ENCODE data around the gene SLC22A15. TPM values are rescaled to one million over a fixed set of nuclear protein-coding genes. Genes with fewer than 3 reads are reported as not detected.

The SLC22A15 gene
- total RNA-seq, 1 donor from 2014 or later: 12.0 TPM

DNA sequence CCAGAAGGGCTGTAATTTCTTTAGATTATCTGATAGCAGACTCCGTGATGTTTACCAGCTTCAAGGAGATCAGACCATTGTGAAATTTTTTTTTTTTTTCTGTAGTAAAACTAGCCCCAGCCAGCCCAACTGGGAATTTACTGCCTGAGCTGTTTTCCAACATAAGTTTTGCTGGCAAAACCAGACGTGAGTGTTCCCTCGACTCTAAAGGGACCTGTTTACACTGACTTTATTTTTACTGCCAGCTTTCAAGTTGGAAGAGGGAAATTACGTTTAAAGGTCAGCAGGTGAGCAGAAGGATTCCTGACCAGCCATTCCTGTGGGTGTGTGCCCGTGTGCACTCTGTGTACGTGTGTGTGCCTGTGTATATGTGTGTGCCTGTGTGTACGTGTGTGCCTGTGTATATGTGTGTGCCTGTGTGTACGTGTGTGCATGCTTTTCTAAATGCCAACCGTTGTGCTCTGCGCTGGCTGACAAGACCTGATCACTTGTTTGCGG, 135.3 kb downstream of the SLC22A15 start:
- no peak for DNase-seq (ENCODE audit: low read depth)
- no peak overlapping the region for H3K27ac Mint-ChIP-seq (ENCODE audit: unreplicated experiment)
- H3K9me3 Mint-ChIP-seq (ENCODE audit: unreplicated experiment): no peaks in the 10 kb centered on the region
- no peak for FAIRE-seq
- Histone ChIP-seq H4K20me1 (ENCODE audit: insufficient read depth, low read length) (no peaks in the 10 kb centered on the region), H3K4me2 (ENCODE audit: low read length) (no peak overlapping the region), H2AFZ (ENCODE audit: low read depth, low read length) (no peak overlapping the region), H3K4me3 (ENCODE audit: insufficient read depth, low read depth, low read length) (no peak overlapping the region), H3K27me3 (ENCODE audit: insufficient read depth, low read length) (no peaks in the 10 kb centered on the region), H3K9ac (ENCODE audit: low read length) (no peak overlapping the region), H3K4me1 (ENCODE audit: insufficient read depth, low read length) (peaks cover 6% of the 10 kb centered on the region), H3K36me3 (ENCODE audit: insufficient read depth, low read length) (no peaks in the 10 kb centered on the region), H3K79me2 (ENCODE audit: insufficient read depth, low read length) (no peaks in the 10 kb centered on the region), H3K27ac (ENCODE audit: low read depth, low read length) (no peak overlapping the region), H3K9me3 (ENCODE audit: insufficient read depth, low read depth, low read length) (no peaks in the 10 kb centered on the region)
- TF ChIP-seq, protein P1, sequence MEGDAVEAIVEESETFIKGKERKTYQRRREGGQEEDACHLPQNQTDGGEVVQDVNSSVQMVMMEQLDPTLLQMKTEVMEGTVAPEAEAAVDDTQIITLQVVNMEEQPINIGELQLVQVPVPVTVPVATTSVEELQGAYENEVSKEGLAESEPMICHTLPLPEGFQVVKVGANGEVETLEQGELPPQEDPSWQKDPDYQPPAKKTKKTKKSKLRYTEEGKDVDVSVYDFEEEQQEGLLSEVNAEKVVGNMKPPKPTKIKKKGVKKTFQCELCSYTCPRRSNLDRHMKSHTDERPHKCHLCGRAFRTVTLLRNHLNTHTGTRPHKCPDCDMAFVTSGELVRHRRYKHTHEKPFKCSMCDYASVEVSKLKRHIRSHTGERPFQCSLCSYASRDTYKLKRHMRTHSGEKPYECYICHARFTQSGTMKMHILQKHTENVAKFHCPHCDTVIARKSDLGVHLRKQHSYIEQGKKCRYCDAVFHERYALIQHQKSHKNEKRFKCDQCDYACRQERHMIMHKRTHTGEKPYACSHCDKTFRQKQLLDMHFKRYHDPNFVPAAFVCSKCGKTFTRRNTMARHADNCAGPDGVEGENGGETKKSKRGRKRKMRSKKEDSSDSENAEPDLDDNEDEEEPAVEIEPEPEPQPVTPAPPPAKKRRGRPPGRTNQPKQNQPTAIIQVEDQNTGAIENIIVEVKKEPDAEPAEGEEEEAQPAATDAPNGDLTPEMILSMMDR (IDR thresholded peaks at IDR 0.05; ENCODE audit: insufficient read depth, low read depth, low read length): no peak
- TF ChIP-seq EZH2 (IDR thresholded peaks at IDR 0.05; ENCODE audit: insufficient read depth, low read length): no peak
- H3K36me3 Mint-ChIP-seq (ENCODE audit: low read depth, unreplicated experiment): no peaks in the 10 kb centered on the region
- H3K4me3 Mint-ChIP-seq (ENCODE audit: unreplicated experiment): no peak overlapping the region
- H3K27me3 Mint-ChIP-seq (ENCODE audit: low read depth, unreplicated experiment): no peaks in the 10 kb centered on the region
- peaks cover 15% of the 10 kb centered on the region for H3K4me1 Mint-ChIP-seq (ENCODE audit: low read depth, unreplicated experiment)

DNA sequence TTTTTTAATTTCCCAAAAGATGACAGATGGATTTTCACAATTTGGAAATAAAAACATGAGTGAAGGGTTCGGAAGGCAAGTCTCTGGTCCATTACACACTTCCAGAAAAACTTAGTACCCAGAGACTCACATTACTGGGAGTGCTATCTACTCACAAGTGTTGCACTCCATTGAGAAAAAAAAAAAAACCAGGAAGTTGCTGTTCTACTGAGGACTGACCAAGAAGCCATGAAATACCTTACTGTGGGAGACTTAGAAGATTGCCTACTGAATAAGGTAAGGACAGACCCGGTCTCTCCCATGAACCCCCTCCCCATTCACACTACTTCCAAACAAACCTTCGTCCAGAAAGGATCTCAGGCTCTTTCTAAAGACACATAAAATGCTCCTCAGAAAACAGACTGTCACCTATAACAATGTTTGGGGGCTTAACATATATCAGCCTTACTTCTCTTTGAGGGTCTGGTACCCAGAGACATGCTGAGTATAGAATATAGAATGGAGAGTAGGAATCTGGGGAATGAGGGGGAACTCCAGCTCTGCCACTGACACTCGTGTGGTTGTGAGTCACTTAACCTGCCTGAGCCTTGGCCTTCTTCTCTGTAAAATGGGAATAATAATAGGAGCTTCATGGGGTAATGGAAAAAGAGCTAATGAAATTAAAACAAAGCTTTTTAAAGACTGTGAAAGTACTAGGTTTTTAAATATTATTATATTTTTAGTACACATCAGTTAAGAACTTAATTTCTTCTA, 136.3 kb downstream of the SLC22A15 start:
- TF ChIP-seq, protein P1 (IDR thresholded peaks at IDR 0.05; ENCODE audit: insufficient read depth, low read depth, low read length): no peak
- TF ChIP-seq EZH2 (IDR thresholded peaks at IDR 0.05; ENCODE audit: insufficient read depth, low read length): no peak
- Histone ChIP-seq H3K36me3 (ENCODE audit: insufficient read depth, low read length) (no peaks in the 10 kb centered on the region), H3K27me3 (ENCODE audit: insufficient read depth, low read length) (no peaks in the 10 kb centered on the region), H3K4me1 (ENCODE audit: insufficient read depth, low read length) (peaks cover 6% of the 10 kb centered on the region), H3K4me3 (ENCODE audit: insufficient read depth, low read depth, low read length) (no peak overlapping the region), H4K20me1 (ENCODE audit: insufficient read depth, low read length) (no peaks in the 10 kb centered on the region), H3K4me2 (ENCODE audit: low read length) (no peak overlapping the region), H3K9ac (ENCODE audit: low read length) (no peak overlapping the region), H3K9me3 (ENCODE audit: insufficient read depth, low read depth, low read length) (no peaks in the 10 kb centered on the region), H3K27ac (ENCODE audit: low read depth, low read length) (no peak overlapping the region), H2AFZ (ENCODE audit: low read depth, low read length) (no peak overlapping the region), H3K79me2 (ENCODE audit: insufficient read depth, low read length) (no peaks in the 10 kb centered on the region)
- Mint-ChIP-seq H3K4me1 (ENCODE audit: low read depth, unreplicated experiment) (peaks cover 15% of the 10 kb centered on the region), H3K27ac (ENCODE audit: unreplicated experiment) (peak overlapping the region; percentile 16), H3K9me3 (ENCODE audit: unreplicated experiment) (no peaks in the 10 kb centered on the region), H3K27me3 (ENCODE audit: low read depth, unreplicated experiment) (no peaks in the 10 kb centered on the region), H3K36me3 (ENCODE audit: low read depth, unreplicated experiment) (no peaks in the 10 kb centered on the region), H3K4me3 (ENCODE audit: unreplicated experiment) (no peak overlapping the region)
- FAIRE-seq (no peak), DNase-seq (ENCODE audit: low read depth) (no peak)

DNA sequence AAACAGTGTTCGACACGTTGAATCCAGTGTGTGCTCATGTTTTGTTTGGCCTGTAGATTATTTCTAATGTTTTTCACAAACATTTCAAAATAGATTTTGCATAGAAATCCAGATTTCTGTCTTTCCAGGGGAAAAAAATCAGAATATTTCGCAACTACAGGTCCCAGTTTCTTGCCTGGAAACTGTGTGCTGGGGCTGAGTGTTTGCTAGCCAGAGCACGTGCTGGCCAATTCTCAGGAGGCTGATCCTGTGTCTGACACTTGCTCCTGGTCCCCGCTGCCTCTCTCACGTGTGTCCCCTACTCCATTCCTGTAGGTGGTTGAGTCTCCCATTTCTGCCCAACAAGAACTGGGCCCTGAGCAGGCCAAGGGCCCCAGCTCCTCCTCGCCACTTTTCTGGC, 137.3 kb downstream of the SLC22A15 start:
- Histone ChIP-seq H3K4me2 (ENCODE audit: low read length) (no peak overlapping the region), H2AFZ (ENCODE audit: low read depth, low read length) (no peak overlapping the region), H3K9me3 (ENCODE audit: insufficient read depth, low read depth, low read length) (no peaks in the 10 kb centered on the region), H3K4me3 (ENCODE audit: insufficient read depth, low read depth, low read length) (no peak overlapping the region), H3K9ac (ENCODE audit: low read length) (no peak overlapping the region), H3K79me2 (ENCODE audit: insufficient read depth, low read length) (no peaks in the 10 kb centered on the region), H3K27me3 (ENCODE audit: insufficient read depth, low read length) (no peaks in the 10 kb centered on the region), H3K4me1 (ENCODE audit: insufficient read depth, low read length) (peaks cover 6% of the 10 kb centered on the region), H4K20me1 (ENCODE audit: insufficient read depth, low read length) (no peaks in the 10 kb centered on the region), H3K27ac (ENCODE audit: low read depth, low read length) (no peak overlapping the region), H3K36me3 (ENCODE audit: insufficient read depth, low read length) (no peaks in the 10 kb centered on the region)
- no peaks in the 10 kb centered on the region for H3K36me3 Mint-ChIP-seq (ENCODE audit: low read depth, unreplicated experiment)
- no peak overlapping the region for H3K27ac Mint-ChIP-seq (ENCODE audit: unreplicated experiment)
- H3K4me3 Mint-ChIP-seq (ENCODE audit: unreplicated experiment): no peak overlapping the region
- no peak for TF ChIP-seq EZH2 (IDR thresholded peaks at IDR 0.05; ENCODE audit: insufficient read depth, low read length)
- TF ChIP-seq, protein P1 (IDR thresholded peaks at IDR 0.05; ENCODE audit: insufficient read depth, low read depth, low read length): no peak
- DNase-seq (ENCODE audit: low read depth): no peak
- no peak for FAIRE-seq
- H3K9me3 Mint-ChIP-seq (ENCODE audit: unreplicated experiment): no peaks in the 10 kb centered on the region
- H3K4me1 Mint-ChIP-seq (ENCODE audit: low read depth, unreplicated experiment): peaks cover 15% of the 10 kb centered on the region
- H3K27me3 Mint-ChIP-seq (ENCODE audit: low read depth, unreplicated experiment): no peaks in the 10 kb centered on the region

All from astrocyte (in vitro differentiated cells and primary cell).